IMR-90 (cell line): ENCODE data around the gene P4HA3. TPM values are rescaled to one million over a fixed set of nuclear protein-coding genes. Genes with fewer than 3 reads are reported as not detected.

Source experiments
- ATAC-seq: fragments of 200-7000 bp; cut with Tn5 transposase; 2 replicates; pipeline ENCODE4 v1.9.1; 2020; ENCODE audit warnings: low read depth, mild to moderate bottlenecking, moderate library complexity
- BruUV-seq: library from RNA; stranded (reverse); fragments of 400-500 nt; replicated peaks from 2 replicates; lab custom pipeline; 2021; lab: Mats Ljungman, UMichigan
- CTCF ChIA-PET: fragments of 300-600 bp; formaldehyde crosslinking; extraction: SDS; loops from one replicate; lab custom pipeline; 2021; ENCODE audit warnings: antibody characterized with exemption; lab: Yijun Ruan, JAX
- POLR2A ChIA-PET: fragments of 300-600 bp; sonication (Branson Sonifier 250); formaldehyde crosslinking; loops from one replicate; lab custom pipeline; 2022; ENCODE audit warnings: antibody characterized with exemption; ENCODE audit not compliant: unreplicated experiment; lab: Charles Lee
- DNase-seq: peaks from one replicate; pipeline ENCODE4 v3.0.0; 2013
- H2AFZ ChIP-seq: replicated peaks from 2 replicates; pipeline ENCODE3; 2013; ENCODE audit warnings: low read length, mild to moderate bottlenecking; ENCODE audit not compliant: poor library complexity
- H2AK5ac ChIP-seq: 2 replicates; pipeline ENCODE4 v1.6.1; 2013; ENCODE audit warnings: low read depth, low read length, inconsistent platforms
- H2AK9ac ChIP-seq: replicated peaks from 2 replicates; pipeline ENCODE3; 2013; ENCODE audit warnings: mild to moderate bottlenecking, low read depth, low read length, moderate library complexity; ENCODE audit not compliant: poor library complexity
- H2BK120ac ChIP-seq: 2 replicates; pipeline ENCODE4 v1.6.1; 2013; ENCODE audit warnings: low read depth, low read length, inconsistent platforms
- H2BK15ac ChIP-seq: 3 replicates; pipeline ENCODE4 v1.6.1; 2013; ENCODE audit warnings: low read depth, low read length, inconsistent platforms
- H2BK20ac ChIP-seq: 2 replicates; pipeline ENCODE4 v1.6.1; 2013; ENCODE audit warnings: low read depth, mild to moderate bottlenecking, inconsistent platforms, low read length, moderate library complexity
- H2BK5ac ChIP-seq: 2 replicates; pipeline ENCODE4 v1.6.1; 2013; ENCODE audit warnings: mild to moderate bottlenecking, low read depth, low read length, inconsistent platforms; ENCODE audit not compliant: poor library complexity, severe bottlenecking
- H3K14ac ChIP-seq: replicated peaks from 2 replicates; pipeline ENCODE4 v1.6.1; 2013; ENCODE audit warnings: low read depth, low read length, inconsistent platforms
- H3K18ac ChIP-seq: 2 replicates; pipeline ENCODE4 v1.6.1; 2013; ENCODE audit warnings: low read depth, low read length, control low read depth
- H3K23ac ChIP-seq: 2 replicates; pipeline ENCODE4 v1.6.1; 2013; ENCODE audit warnings: low read depth, low read length, inconsistent platforms
- H3K27ac ChIP-seq: 2 replicates; pipeline ENCODE4 v1.5.1; 2013; ENCODE audit warnings: mild to moderate bottlenecking, control low read depth, low read length; ENCODE audit not compliant: insufficient read depth
- H3K27me3 ChIP-seq: 2 replicates; pipeline ENCODE4 v1.6.1; 2013; ENCODE audit warnings: low read length; ENCODE audit not compliant: control insufficient read depth, insufficient read depth
- H3K36me3 ChIP-seq: 2 replicates; pipeline ENCODE4 v1.6.1; 2013; ENCODE audit warnings: low read length, mixed read lengths; ENCODE audit not compliant: control insufficient read depth, insufficient read depth
- H3K4ac ChIP-seq: 2 replicates; pipeline ENCODE4 v1.6.1; 2013; ENCODE audit warnings: low read depth, low read length, inconsistent platforms
- H3K4me1 ChIP-seq: 2 replicates; pipeline ENCODE4 v1.6.1; 2013; ENCODE audit warnings: low read length, mixed read lengths; ENCODE audit not compliant: control insufficient read depth, insufficient read depth
- H3K4me2 ChIP-seq: 2 replicates; pipeline ENCODE4 v1.6.1; 2013; ENCODE audit warnings: low read depth, mild to moderate bottlenecking, control low read depth, low read length, moderate library complexity
- H3K4me3 ChIP-seq: 2 replicates; pipeline ENCODE4 v1.5.1; 2013; ENCODE audit warnings: low read depth, mild to moderate bottlenecking, control low read depth, low read length, moderate library complexity; ENCODE audit not compliant: insufficient read depth
- H3K56ac ChIP-seq: 2 replicates; pipeline ENCODE4 v1.6.1; 2013; ENCODE audit warnings: low read length, inconsistent platforms; ENCODE audit not compliant: insufficient read depth; ENCODE audit errors: extremely low read depth
- H3K79me1 ChIP-seq, 2 experiments: 2 replicates each; pipeline ENCODE4 v1.6.1; 2013; ENCODE audit warnings: low read length in 2 of 2, inconsistent platforms in 1 of 2, low read depth in 1 of 2
- H3K9ac ChIP-seq: 2 replicates; pipeline ENCODE4 v1.6.1; 2013; ENCODE audit warnings: low read depth, low read length, control low read depth
- H3K9me1 ChIP-seq: 2 replicates; pipeline ENCODE4 v1.6.1; 2013; ENCODE audit warnings: low read length, inconsistent platforms; ENCODE audit not compliant: insufficient read depth
- H3K9me3 ChIP-seq: 2 replicates; pipeline ENCODE4 v1.6.1; 2013; ENCODE audit warnings: low read length; ENCODE audit not compliant: control insufficient read depth, insufficient read depth
- H4K20me1 ChIP-seq: 2 replicates; pipeline ENCODE4 v1.6.1; 2013; ENCODE audit warnings: low read length, inconsistent platforms; ENCODE audit not compliant: insufficient read depth
- H4K5ac ChIP-seq: 2 replicates; pipeline ENCODE4 v1.6.1; 2013; ENCODE audit warnings: mild to moderate bottlenecking, low read depth, low read length, control low read depth
- H4K8ac ChIP-seq, 2 experiments: 2 replicates each; pipeline ENCODE4 v1.6.1; 2013; ENCODE audit warnings: low read depth in 2 of 2, low read length in 2 of 2, control low read depth in 1 of 2, inconsistent platforms in 1 of 2
- H4K91ac ChIP-seq: 2 replicates; pipeline ENCODE4 v1.6.1; 2013; ENCODE audit warnings: low read depth, low read length, inconsistent platforms; ENCODE audit not compliant: insufficient read depth
- BHLHE40 ChIP-seq: fragments of 150-350 bp; IDR thresholded peaks from 2 replicates; pipeline ENCODE4 v1.6.1; 2016; ENCODE audit warnings: mild to moderate bottlenecking, low read depth, low read length
- CHD1 ChIP-seq: IDR thresholded peaks from 2 replicates; pipeline ENCODE4 v1.6.1; 2012; ENCODE audit warnings: low read depth, low read length, improper control_type of control experiment
- CTCF ChIP-seq: conservative IDR thresholded peaks from 2 replicates; pipeline ENCODE4 v1.5.1; 2012; ENCODE audit warnings: mild to moderate bottlenecking, low read depth, low read length, improper control_type of control experiment
- ELK1 ChIP-seq: fragments of 150-350 bp; IDR thresholded peaks from 2 replicates; pipeline ENCODE4 v1.6.1; 2016; ENCODE audit warnings: low read depth, mild to moderate bottlenecking, low read length, moderate library complexity, borderline replicate concordance
- MAFK ChIP-seq: IDR thresholded peaks from 2 replicates; pipeline ENCODE4 v1.6.1; 2012; ENCODE audit warnings: low read depth, low read length, improper control_type of control experiment
- MAZ ChIP-seq: IDR thresholded peaks from 2 replicates; pipeline ENCODE4 v1.6.1; 2012; ENCODE audit warnings: low read depth, mild to moderate bottlenecking, low read length, improper control_type of control experiment, moderate library complexity, borderline replicate concordance
- MXI1 ChIP-seq: IDR thresholded peaks from 2 replicates; pipeline ENCODE4 v1.6.1; 2012; ENCODE audit warnings: low read depth, mild to moderate bottlenecking, low read length, moderate library complexity, borderline replicate concordance
- RAD21 ChIP-seq: IDR thresholded peaks from 2 replicates; pipeline ENCODE4 v1.6.1; 2012; ENCODE audit warnings: low read length, improper control_type of control experiment
- RCOR1 ChIP-seq: IDR thresholded peaks from 2 replicates; pipeline ENCODE4 v1.6.1; 2012; ENCODE audit warnings: mild to moderate bottlenecking, low read length, improper control_type of control experiment; ENCODE audit not compliant: insufficient replicate concordance
- SMC3 ChIP-seq: fragments of 150-350 bp; IDR thresholded peaks from 2 replicates; pipeline ENCODE4 v1.6.1; 2016; ENCODE audit warnings: low read depth, mild to moderate bottlenecking, antibody characterized with exemption, low read length, moderate library complexity
- USF2 ChIP-seq: fragments of 150-350 bp; IDR thresholded peaks from 2 replicates; pipeline ENCODE4 v1.6.1; 2017; ENCODE audit warnings: mild to moderate bottlenecking, antibody characterized with exemption, low read length, low read depth
- WGBS, 2 experiments: methylation state at CpG; one replicate each; pipeline versions ENCODE4 v1.1.5 to v1.1.7; 2013; ENCODE audit warnings: missing lambda C conversion rate in 2 of 2; ENCODE audit not compliant: insufficient read length in 1 of 2; ENCODE audit errors: extremely low coverage in 2 of 2; 5-methylcytosine and 5-hydroxymethylcytosine counted together
- dilution Hi-C: fragments of 300-500 bp; cut with HindIII; formaldehyde crosslinking; loops from one replicate; pipeline ENCODE4 v1.14.3; 2018; ENCODE audit warnings: low sequenced_read_pairs; ENCODE audit not compliant: unreplicated experiment
- in situ Hi-C: fragments of 300-500 bp; cut with MboI; formaldehyde crosslinking; loops from 3 replicates; pipeline ENCODE4 v1.14.3; 2019; ENCODE audit warnings: low sequenced_read_pairs, inconsistent platforms, mixed read lengths
- intact Hi-C: fragments of 100-400 bp; cut with micrococcal nuclease; formaldehyde crosslinking; loops from 2 replicates; pipeline ENCODE4 v1.10.0; 2022
- polyA plus RNA-seq, 3 experiments: library from polyadenylated mRNA; depleted of rRNA; stranded (reverse); fragments of >200 nt; gene quantifications; 2 replicates each; pipeline ENCODE4 v1.2.3, GENCODE V29; 2012; ENCODE audit warnings: low replicate concordance in 1 of 3
- total RNA-seq: library from RNA; depleted of rRNA; stranded (reverse); fragments of >200 nt; gene quantifications from 2 replicates; pipeline ENCODE4 v1.2.3, GENCODE V29; 2012

P4HA3 gene
- total and polyA plus RNA-seq, 2 of the 4 experiments (the other 2 are of a cell fraction): 2.9 to 5.7 TPM

- Histone ChIP-seq H4K5ac (peak overlapping the region; percentile 35), H3K56ac (no peak overlapping the region), H3K9ac (no peak overlapping the region), H2AFZ (peak overlapping the region; percentile 85), H2BK5ac (peak overlapping the region; percentile 61), H3K27ac (peak overlapping the region; percentile 6; the same call in 1 of the 2 replicates), H3K79me1 (no peaks in the 10 kb centered on the region), H4K8ac (peak overlapping the region in 1 of 2 experiments; percentile 64; a peak in 1 of 4 replicates), H3K4me2 (peak overlapping the region; percentile 11; the same call in 1 of the 2 replicates), H4K20me1 (no peaks in the 10 kb centered on the region), H3K18ac (peak overlapping the region; percentile 66), H3K9me1 (peaks cover 17% of the 10 kb centered on the region; the same call in 1 of the 2 replicates), H2BK15ac (peak overlapping the region; percentile 3; the same call in 2 of the 3 replicates), H2BK20ac (peak overlapping the region; percentile 89; the same call in 1 of the 2 replicates), H3K27me3 (no peaks in the 10 kb centered on the region), H3K36me3 (no peaks in the 10 kb centered on the region), H2AK9ac (peak overlapping the region; percentile 63), H4K91ac (peak overlapping the region; percentile 33; the same call in 1 of the 2 replicates), H3K4me1 (peaks cover 20% of the 10 kb centered on the region), H3K14ac (peak overlapping the region; percentile 89), H3K9me3 (no peaks in the 10 kb centered on the region), H2BK120ac (peak overlapping the region; percentile 22; the same call in 1 of the 2 replicates), H3K23ac (peak overlapping the region; percentile 77; the same call in 1 of the 2 replicates), H3K4ac (peak overlapping the region; percentile 81; the same call in 1 of the 2 replicates), H2AK5ac (peak overlapping the region; percentile 71), H3K4me3 (no peak overlapping the region)
- intact Hi-C loops (loop anchor here (10.0 kb wide), 1 partner anchor 119 kb away; no protein-coding TSS in a partner anchor), in situ Hi-C loops (loop anchor here (10.0 kb wide), 1 partner anchor 61 kb away; no protein-coding TSS in a partner anchor), dilution Hi-C loops (no loop called here)
- WGBS, 2 experiments: 0% methylated on average over 1 of the region's 7 CpGs; no CpG with 5 or more reads in 1 of the 2 experiments
- BruUV-seq: no TSS peak
- ChIA-PET POLR2A (no interaction called here), CTCF (interaction anchor here (1.0 kb wide), 1 partner anchor 18 kb away, joined by 3 read pairs; no protein-coding TSS in a partner anchor)
- DNase-seq: peak; percentile 94
- ATAC-seq: peak; percentile 68
- no peak for TF ChIP-seq RCOR1
- TF ChIP-seq MAZ: no peak
- peak; percentile 80; the same call in 1 of the 2 replicates for TF ChIP-seq MXI1
- no peak for TF ChIP-seq CHD1
- TF ChIP-seq USF2: 0 out of 2 replicates have a peak, but pooled peaks have one; percentile 51
- no peak for TF ChIP-seq ELK1
- no peak for TF ChIP-seq MAFK
- no peak for TF ChIP-seq RAD21
- TF ChIP-seq SMC3: no peak
- no peak for TF ChIP-seq CTCF
- no peak for TF ChIP-seq BHLHE40
These were observed 14.5 kb upstream of the P4HA3 start for GRCh38 chr11:74325649-74326645.
